HK-2 (cell line): ENCODE data around the gene PPBP.
"Not testable (repeated sequence)": the region's sequence is repeated elsewhere in the genome, so short reads cannot be mapped to it uniquely, and the experiment has no call there.

Experiments used
- DNase-seq: peaks from one replicate; pipeline ENCODE4 v3.0.0-alpha.2; 2018; ENCODE audit not compliant: unreplicated experiment

The PPBP gene

DNA sequence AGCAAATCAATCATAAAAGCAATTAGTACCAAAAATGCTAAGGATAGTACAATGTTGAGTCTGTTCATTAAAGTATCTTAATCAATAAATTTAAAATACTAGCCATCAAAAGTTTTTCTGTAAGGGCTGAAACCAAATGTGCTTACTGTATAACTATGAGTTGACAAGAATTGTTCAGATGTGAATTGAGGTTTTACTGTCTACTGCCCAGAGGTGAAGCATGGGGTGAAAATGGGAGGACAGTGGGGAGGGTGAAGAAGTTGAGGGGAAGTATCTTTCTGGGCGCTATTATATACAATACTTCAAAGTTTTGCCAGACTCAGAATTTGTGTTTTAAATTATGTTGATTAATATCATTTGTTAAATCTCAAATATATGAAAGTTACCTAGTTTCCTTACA, 4.1 kb upstream of the PPBP start:
- no peak for DNase-seq

DNA sequence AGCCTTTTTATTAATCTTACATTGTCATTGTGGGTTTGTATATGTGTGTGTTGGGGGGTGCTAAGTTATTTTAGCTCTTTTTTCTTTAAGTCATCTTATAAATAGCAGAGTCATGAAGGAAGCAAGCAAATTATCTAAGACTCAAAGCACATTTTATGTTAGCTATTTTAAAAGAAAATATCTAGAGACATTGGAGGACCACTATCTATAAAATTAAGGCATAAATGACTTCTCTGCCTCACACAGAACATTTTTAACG, 3.7 kb upstream of the PPBP start:
- DNase-seq = no peak

DNA sequence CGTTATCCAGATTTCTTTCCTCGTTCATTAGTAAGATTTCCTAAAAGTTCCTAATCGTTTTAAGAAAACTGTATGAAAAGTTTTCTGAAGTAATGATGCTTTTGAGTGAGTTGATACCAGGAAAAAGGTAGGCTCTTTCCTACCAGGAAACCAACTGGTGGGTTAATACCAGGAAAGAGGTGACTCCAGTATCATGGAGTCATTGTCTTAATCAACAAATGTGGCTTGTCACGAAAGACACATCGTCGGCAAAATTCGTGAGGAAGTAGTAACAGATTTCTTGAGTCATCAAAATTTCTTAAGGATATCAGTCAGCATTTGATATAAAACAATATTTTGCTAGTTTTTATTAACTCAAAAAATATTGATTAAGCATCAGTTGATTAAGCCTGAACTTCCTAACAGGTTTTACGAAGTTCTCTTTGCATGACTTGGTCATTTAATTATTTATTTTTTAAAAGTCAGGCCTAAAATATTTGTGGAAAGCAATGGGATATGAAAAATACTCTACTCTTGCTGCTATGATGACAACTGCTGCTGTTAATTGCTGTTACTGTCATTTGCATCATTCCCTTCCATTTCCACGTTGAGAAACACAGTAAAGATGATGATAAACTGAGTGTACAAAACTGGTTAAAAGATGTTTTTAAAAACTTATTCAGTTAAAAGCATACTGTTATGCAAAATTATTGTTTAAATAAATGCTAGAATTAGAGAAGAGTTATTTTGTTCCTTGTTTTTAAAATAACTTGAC, 3.2 kb upstream of the PPBP start:
- no peak for DNase-seq

DNA sequence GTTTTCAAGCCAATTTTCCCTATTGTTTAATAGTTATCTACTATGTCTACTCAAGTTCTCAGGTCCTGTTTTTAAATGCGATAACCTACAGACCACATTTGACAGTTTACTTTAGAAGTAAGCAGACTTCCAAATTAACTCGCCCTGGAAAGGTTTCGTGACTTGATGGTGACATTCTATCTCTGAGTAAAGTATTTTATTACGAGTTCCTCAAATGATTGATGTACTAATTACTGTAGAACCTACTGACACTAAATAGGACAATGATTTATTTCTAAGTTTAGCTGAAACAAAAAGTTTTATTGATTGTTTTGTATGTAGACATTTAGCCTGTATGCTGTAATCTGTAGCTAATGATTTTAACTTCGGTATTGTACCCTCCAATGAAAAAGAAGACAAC, 1.9 kb upstream of the PPBP start:
- no peak for DNase-seq

DNA sequence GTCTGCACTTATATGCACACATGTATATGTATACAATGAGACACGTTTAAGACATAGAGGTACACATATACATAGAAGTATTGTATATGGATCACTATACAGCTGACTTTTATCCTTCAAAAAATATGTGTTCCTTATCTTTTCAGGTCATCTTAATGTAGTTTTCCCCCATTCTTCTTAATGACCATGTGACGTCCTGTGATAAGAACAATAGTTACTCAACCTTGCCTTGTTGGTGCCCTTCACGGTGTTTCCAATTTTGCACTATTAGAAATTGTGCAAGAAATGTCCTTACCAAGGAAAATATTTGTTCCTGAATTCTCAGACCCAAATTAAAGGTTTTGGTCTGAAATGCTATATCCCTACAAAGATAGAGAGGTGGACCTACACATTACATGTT, 1.0 kb upstream of the PPBP start:
- DNase-seq = no peak

DNA sequence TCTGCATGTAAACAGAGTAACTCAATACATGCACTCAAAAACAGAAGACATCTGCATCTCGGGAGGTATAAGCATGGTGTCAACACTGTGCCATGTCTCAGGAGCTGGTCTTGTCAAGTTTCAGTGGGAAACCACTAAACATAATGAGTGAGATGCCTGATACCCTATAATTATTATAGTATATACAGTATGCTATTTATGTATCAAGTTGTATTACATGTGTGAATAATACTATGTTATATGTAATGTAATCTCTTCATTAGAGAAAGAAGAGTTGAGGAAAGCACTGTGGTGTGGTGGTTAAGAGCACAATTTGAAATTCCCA, 2.5 kb downstream of the PPBP start:
- DNase-seq = no peak

DNA sequence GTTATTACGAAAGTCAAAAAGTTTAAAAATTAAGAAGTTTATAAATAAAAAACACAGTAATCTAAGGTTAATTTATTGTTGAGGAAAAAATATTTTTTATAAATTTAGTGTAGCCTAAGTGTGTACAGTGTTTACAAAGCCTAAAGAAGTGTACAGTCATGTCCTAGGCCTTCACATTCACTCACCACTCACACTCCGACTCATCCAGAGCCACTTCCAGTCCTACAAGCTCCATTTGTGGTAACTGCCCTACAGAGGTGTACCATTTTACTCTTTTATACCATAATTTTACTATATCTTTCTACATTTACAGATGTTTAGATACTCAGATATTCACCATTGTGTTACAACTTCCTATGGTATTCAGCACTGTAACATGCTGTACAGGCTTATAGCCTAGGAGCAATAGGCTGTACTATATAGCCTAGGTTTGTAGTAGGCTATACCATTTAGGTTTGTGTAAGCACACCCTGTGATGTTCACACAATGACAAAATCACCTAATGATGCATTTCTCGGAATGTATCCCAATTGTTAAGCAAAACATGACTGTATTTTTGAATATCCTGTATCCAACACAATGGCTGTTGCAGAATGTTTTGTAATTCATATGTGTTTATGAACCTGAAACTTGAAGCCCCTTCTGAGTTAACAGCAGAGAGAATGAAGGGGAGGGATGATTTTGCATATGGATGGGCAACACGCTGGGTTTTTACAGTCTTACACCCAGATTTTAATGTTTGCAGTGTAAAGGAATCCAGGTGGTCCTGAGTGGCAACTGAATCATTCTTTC, 3.1 kb downstream of the PPBP start:
- no peak for DNase-seq

DNA sequence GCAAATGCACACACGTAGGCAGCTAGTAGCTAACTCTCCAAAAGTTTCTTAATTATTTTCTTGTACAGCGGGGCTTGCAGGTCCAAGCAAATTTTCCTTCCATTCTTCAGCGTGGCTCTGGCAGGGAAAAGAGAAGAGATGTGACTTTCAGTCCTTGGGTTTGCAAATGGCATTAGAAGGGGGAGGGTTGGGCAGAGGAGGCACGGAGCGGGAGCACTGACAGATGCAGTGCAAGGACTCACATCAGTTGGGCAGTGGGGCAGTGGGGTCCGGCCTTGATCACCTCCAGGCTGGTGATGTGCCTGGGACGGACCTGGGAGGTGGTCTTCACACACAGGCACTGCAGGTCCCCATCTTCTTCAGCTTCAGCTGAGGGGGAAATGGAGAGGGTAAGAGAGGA, 6.8 kb downstream of the PPBP start:
- DNase-seq = not testable (repeated sequence)

DNA sequence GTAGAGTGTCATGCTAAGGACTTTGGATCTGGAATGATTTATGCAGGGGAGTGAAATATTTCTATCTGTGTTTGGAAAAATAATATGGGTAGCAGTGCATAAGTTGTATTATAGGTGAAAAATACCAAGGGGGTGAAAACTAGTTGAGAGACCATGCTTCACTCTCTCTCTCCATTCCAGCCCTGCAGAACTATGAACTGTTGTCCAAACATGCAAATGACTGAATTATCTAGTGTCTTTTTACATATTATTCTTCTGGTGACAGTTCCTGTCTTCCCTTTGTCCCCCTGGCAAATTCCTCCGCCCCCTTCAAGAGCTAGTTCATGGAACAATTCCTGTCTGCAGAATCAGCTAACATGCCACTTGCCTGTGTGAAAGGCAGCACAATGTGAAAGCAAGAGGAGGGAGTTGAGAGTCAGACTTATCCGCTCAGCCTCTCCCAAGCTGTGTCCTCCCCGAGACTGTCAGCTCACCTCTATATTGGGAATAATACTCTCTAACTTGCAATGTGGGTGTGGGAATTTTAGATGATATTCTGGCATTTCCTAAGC, 8.5 kb downstream of the PPBP start:
- no peak for DNase-seq

DNA sequence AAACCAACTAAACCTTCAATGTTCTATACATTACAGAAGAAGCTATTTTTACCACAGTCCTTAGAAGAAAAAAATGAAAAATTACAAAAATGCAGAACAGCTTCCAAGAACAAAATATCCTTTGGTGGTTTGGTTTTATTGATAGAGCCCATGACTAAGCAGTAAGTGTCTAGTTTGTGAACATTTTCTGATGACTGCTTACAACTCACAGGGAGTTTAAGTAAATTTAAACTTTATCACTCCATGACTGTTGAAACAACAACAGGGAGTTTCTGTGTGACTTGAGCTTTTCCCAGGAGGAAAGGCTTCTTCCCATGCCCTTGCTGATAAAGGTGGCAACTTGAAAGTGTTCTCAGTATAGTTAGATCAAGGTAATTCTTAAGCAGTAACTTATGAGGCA, 9.1 kb downstream of the PPBP start:
- DNase-seq = no peak

DNA sequence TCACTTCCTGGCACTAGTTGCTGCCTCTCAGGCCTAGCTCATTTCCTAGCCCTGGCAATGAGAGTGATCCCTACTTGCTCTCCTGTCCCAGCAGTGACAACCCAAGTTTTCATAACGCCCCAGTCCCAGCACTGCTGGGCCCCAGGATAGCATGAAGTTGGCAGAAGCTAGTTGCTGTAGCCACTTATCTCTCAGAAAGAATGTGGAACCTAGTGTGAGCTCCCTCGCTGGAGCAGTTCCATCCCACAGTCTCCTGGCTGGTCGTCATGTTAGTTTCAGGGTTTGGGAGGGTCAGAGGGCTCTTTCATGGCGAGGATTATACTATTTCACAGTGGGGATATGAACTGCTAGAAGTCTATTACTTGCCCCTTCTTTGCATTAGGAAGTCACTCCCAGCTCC, 11.3 kb downstream of the PPBP start:
- no peak for DNase-seq

DNA sequence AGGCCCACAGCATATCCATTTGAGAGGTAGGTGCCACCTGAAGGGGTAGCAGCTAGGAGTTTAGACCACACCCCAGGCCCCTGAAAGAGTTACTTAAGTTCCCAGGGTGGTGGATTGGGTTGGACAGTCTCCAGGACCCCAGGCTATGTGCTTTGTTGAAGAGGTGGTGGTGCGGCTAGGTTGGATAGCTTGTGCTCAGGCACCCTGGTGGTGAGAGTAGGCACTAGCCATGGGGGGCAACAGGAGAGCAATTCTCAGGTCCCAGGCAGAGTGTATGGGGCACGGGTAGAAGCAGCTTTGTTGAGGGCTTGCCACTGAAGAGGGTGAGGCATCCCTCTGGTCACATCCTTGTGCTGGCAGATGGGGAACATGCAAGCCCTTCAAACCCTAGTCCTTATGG, 11.8 kb downstream of the PPBP start:
- DNase-seq = no peak

DNA sequence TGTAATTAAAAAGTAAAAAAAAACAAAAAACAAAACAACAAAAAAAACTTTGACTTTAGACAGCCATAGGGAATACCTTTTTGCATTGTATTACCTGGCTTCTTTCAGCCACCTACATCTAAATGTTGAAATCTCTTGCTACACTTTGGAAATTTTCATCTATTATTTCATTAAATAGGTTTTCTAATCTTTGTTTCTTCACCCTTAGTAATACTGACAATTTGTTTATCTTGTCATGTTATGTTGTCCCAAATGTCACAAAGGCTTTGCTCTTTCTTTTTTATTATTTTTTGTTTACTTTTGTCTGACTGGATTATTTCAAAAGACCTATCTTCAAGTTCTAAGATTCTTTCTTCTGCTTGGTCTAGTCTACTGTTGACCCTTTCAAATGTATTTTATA, 13.6 kb downstream of the PPBP start:
- no peak for DNase-seq

DNA sequence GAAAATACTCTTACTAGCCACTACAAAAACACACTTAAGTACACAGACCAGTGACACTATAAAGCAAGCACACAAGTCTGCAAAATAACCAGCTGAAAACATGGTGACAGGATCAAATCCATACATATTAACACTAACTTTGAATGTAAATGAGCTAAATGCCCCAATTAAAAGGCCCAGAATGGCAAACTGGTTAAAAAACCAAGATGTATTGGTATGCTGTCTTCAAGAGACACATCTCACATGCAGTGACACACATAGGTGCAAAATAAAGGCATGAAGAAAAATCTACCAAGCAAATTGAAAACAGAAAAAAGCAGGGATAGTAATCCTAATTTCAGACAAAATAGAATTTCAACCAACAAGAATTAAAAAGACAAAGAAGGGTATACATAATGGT, 17.0 kb downstream of the PPBP start:
- DNase-seq = no peak

DNA sequence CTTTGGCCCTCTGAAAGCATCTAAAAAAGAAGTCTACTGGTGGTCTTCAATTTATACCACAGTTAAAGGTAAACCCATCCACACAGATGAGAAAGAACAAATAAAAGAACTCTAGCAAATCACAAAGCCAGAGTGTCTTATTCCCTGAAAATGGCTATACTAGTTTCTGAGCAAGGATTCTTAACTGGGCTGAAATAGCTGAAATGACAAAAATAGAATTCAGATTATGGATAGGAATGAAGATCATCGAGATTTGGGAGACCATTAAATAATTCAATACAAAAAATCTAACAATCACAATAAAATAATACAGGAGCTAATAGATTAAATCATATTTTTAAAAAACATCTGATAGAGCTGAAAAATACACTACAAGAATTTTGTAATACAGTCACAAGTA, 18.0 kb downstream of the PPBP start:
- no peak for DNase-seq

DNA sequence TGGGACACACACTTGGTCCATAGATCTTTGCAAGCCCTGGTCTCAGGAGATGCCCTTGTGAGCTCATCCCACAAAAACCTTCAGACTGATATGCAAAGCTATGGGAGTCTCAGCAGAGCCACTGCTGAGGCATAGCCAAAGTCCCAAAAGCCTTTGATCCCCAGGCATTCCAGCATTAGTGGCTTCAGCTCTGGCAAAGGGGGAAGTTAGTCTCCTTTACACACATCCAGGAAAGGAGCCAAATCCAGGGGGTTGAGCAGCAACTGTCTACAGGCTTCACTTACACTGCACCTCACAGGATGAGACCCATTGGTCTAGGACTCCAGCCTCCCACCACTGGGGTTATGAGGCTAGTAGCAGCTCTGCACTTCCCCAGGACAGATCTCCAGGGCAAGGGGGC, 20.1 kb downstream of the PPBP start:
- no peak for DNase-seq

DNA sequence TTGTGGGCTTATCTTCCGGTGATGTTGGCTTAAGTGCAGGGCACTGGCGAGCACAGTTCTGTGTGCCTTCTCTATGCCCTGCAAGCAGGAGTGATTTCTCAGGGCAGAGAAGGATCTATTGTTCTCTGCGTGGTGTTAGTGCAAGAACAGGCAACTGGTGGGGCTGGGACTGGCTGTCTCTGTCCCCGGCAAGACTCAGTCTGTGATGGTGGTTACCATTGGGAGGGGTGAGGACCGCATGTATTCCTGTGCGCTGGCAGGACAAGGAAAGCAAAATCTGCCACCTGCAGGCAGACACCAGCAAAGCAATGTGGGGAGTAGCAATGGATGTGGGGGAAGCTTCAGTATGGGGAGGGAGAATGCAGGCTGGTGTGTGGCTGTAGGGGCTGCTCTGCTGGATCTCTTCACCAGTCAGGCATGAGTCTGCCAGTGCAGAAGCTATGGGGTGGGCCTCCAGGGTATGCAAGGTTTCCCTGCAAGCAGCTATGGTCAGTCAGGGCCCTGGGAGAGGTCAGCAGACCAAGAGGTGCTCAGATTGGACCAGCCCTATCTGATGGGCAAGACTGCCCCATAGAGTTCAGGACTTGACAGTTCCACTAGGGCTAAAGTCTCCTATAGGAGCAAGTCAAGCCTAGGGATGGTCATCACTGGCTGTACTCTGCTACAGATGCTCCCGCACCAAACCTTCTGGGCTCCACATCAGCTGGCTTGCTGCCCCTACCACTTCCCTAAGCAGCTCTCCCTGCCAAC, 23.0 kb downstream of the PPBP start:
- DNase-seq = no peak

DNA sequence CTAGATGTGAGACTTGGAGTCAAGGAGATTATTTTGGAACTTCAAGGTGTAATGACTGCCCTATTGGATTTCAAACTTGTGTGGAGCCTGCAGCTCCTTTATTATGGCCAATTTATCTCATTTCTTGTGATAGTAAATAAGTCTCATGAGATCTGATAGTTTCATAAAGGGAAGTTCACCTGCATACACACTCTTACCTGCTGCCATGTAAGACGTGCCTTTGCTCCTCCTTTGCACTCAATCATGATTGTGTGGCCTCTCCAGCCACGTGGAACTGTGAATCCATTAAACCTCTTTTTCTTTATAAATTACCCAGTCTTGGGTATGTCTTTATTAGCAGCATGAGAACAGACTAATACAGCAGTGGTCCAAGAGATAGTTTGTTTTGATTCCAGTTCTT, 25.3 kb downstream of the PPBP start:
- no peak for DNase-seq

DNA sequence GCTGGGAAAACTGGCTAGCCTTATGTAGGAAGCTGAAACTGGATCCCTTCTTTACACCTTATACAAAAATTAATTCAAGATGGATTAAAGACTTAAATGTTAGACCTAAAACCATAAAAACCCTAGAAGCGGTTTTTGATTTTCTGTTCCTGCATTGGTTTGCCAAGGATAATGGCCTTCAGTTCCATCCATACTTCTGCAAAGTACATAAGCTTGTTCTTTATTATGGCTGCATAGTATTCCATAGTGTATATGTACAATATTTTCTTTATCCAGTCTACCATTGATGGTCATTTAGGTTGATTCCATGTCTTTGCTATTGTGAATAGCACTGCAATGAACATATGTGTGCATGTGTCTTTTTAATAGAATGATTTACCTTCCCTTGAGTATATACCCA, 28.9 kb downstream of the PPBP start:
- not testable (repeated sequence) for DNase-seq

DNA sequence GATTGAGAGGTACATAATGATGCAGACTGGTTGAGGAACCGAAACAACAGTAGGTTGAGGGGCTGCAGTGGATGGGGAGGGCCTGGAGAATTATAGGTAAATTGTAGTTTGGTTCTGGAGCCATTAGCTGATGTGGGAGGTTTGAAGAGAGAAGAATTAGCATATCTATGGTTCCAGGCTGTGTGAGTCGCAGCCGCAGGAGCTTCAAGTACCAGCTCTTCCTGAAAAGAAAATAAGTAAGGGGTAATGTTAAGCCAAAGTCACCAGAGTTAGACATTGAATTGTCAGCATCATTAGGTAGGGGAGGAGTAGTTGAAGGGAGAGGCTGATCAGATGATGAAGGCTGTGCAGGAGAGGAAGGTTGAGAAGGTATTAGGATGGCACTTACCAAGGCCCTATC, 35.6 kb downstream of the PPBP start:
- DNase-seq = no peak

DNA sequence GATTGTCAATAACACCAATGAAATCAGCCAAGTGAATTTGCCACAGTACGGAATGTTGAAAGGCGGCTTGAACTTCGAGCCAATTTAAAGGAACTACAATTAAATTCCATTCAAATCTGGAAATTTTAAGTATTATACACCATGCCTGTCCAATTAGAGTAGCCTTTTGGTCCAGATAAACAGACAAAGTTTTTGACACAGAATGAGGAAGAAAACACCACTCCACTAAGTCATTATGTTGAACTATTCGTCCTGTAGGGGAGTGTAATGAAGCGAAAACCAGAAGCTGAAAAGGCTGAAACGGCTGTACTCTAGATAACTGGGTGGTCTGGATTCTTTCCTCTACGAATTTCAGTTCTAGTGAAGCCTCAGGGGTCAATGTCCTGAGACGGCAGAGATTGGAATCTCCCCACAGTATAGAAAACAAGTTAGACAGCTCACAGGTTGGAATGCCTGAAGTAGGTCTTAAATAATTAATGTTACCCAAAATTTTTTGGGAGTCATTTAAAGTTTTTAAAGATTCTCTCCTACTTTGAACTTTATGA, 37.5 kb downstream of the PPBP start:
- DNase-seq = not testable (repeated sequence)

DNA sequence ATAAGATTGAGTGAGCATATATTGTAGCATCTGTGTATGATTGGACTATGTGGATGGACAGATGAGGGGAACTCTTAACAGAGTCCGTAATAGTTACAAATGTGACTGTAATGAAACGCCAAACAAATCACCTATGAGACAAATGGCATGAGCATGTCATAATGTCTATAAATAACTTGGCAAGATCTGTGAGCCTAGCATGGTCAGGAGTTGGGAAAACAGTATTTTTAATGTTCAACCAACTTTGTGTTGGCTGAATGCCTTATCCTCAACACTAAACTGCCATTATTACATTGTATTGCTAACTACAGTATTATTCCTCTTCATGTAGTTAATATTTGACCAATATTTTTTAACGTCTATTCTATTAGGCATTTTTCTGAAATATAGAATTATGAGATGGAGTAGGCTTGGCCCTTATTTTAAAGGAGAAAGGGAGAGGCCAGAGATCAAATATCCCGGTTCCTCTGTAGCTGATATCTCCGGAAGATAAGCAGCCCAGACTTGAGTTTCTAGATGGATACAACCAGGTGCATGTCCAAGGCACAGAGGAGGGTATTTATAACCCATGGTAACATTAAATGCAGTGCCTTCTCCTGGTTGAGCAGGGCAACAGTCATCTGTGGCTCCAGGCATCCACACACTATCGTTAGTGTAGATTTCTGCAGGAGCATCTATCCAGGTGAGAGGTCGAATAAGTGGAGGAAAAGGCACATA, 38.8 kb downstream of the PPBP start:
- DNase-seq = no peak
